ENCODE results near the gene PHF12. TPM values are rescaled to one million over a fixed set of nuclear protein-coding genes. Genes with fewer than 3 reads are reported as not detected.

PHF12 gene
- total RNA-seq (2022; extraction: Qiagen RNA extraction; ENCODE audit: low read depth): 28.3 to 36.2 TPM (median 31.9 TPM) in 5 replicates

DNA sequence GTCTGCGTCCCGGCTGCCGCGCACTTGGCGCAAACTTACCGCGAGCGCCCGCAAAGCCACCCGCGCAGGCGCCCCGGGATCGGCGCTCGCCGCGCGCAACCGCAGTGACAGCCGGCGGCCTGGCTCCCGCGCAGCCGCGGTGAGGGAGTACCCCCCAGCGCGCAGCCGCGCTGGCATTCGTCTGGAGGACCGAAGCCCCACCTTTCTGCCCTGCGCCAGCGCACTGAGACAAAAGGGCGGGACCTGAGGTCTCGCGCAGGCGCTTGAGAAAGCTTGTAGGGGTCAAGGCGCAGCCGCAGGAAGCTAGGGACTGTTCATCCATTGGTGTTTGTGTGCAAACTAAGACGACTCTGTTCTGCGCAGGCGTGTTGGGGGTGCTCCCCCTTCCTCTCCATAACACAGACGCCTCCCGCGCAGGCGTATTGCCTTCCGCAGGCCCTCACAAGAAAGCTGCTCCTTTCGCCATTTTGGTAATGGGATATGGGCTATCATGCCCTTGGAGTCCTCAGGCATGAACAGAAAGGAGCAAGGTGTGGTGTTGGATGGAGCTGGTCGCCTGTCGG lies at the start of gene PHF12:
Gene PHF12, minus strand, starts transcription at position 91 of the 563 bp plus-strand sequence. CDS start 558 bp downstream, outside the sequence.

DNA sequence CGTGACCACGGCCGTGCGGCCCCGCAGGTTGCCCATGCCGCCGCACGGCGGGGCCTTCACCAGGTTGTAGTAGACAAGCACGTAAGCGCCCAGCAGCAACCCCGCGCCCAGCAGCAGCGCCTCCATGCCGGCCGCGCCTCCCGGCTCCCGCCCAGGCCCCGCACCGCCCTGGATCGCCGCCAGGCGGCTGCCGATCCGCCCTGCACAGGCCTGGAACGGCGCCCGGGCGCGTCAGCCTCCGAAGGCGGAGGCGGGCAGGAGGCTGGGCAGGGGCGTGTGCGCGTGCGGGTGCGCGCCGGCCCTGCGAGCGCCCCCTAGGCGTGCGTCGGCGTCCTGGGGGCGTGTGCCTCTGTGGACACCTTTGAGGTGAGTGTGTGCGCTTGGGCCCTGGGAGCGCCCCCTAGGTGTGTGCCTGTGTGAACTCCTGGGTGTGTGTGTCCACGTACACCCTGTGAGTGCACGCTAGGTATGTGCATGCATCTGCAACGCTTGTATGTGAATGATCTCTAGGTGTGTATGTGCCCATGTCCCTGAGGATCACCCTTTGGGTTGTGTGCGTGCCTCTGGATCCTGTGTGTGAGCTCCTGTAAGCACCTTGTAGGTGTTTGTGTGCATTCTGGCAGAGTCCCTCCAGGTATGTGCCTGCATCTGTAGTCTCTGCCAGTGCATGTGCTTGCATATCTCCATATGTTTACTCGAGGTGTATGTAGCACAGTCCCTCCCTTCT lies 48.3 kb downstream of the PHF12 start, which contains the start of gene DHRS13:
Gene DHRS13, minus strand, starts transcription at position 261 of the 727 bp plus-strand sequence. Its CDS starts 135 bp downstream, at position 126.

DNA sequence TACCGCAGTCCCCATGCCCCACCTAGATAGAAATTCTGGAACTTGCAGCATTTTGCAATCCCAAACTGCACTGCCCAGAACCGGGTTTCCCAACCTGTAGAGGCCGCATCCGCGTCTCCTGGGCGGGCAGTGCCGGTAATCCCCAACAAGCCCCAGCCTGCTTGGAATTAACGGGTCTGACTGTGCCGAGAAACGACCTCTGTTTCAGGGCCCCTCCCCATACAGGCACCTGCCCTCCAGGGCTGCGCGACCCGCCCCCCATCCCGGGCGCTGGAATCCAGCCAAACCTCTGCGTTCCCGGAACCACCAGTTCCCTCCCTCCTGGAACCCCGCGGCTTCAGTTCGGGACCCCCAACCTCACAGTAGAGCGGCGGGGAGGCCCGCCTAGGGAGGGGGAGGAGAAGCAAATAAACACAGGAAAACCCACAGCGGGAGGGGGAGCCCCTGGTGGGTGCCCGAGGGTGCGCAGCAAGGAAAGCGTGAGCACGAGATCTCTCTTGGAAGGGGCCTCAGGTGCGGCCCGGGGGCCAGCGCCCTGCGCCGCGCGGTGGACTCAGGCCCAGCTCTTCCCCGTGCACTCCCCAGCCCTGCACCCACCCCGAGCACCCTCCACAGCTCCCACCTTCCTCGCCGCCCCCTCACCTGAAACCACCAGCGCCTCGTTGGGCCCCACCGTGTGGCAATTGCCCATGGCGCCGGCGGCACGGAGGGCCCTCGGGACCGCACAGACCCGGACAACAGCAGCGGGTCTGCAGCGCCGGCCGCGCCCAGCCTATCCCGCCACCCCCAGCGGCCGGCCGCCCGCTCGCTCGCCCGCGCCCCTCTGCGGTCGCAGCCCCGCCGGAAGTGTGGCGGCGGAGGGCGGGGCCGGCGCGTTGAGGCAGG lies 54.2 kb downstream of the PHF12 start, which contains the start of gene FLOT2:
Gene FLOT2, minus strand, starts transcription at position 850 of the 885 bp plus-strand sequence. Its CDS starts 159 bp downstream, at position 691.

Other genes starting within 250 kb of the PHF12 start
- gene PROCA1, start 239.6 kb downstream of the PHF12 start, total RNA-seq (2022; extraction: Qiagen RNA extraction; ENCODE audit: low read depth): 0.88 to 1.8 TPM (median 1.3 TPM) in 5 replicates
- gene RAB34, start 233.7 kb downstream of the PHF12 start, total RNA-seq (2022; extraction: Qiagen RNA extraction; ENCODE audit: low read depth): 200 to 242 TPM (median 235 TPM) in 5 replicates
- gene RPL23A, start 231.5 kb downstream of the PHF12 start, total RNA-seq (2022; extraction: Qiagen RNA extraction; ENCODE audit: low read depth): 1,948 to 2,533 TPM (median 2,127 TPM) in 5 replicates
- 28.8 to 45.3 TPM (median 43.0 TPM) in 5 replicates for gene TLCD1, start 225.3 kb downstream of the PHF12 start, total RNA-seq (2022; extraction: Qiagen RNA extraction; ENCODE audit: low read depth)
- 3.3 to 4.7 TPM (median 4.5 TPM) in 5 replicates for gene NEK8, start 222.7 kb downstream of the PHF12 start, total RNA-seq (2022; extraction: Qiagen RNA extraction; ENCODE audit: low read depth)
- gene TRAF4, start 207.5 kb downstream of the PHF12 start, total RNA-seq (2022; extraction: Qiagen RNA extraction; ENCODE audit: low read depth): 60.4 to 85.7 TPM (median 78.9 TPM) in 5 replicates
- gene FAM222B, start 108.7 kb downstream of the PHF12 start, total RNA-seq (2022; extraction: Qiagen RNA extraction; ENCODE audit: low read depth): 31.7 to 38.7 TPM (median 35.9 TPM) in 5 replicates
- 73.5 to 91.3 TPM (median 88.3 TPM) in 5 replicates for gene ERAL1, start 96.5 kb downstream of the PHF12 start, total RNA-seq (2022; extraction: Qiagen RNA extraction; ENCODE audit: low read depth)
- gene FLOT2, start 53.8 kb downstream of the PHF12 start, total RNA-seq (2022; extraction: Qiagen RNA extraction; ENCODE audit: low read depth): 71.3 to 83.8 TPM (median 81.1 TPM) in 5 replicates
- gene DHRS13, start 48.4 kb downstream of the PHF12 start, total RNA-seq (2022; extraction: Qiagen RNA extraction; ENCODE audit: low read depth): 4.8 to 6.1 TPM (median 5.7 TPM) in 5 replicates
- not detected in 5 replicates for gene SEZ6, start 54.5 kb upstream of the PHF12 start, total RNA-seq (2022; extraction: Qiagen RNA extraction; ENCODE audit: low read depth)
- 0.19 to 0.21 TPM (median 0.19 TPM) in 3 of 5 replicates, not detected in the others for gene PIPOX, start 91.6 kb upstream of the PHF12 start, total RNA-seq (2022; extraction: Qiagen RNA extraction; ENCODE audit: low read depth)
- gene MYO18A, start 228.9 kb upstream of the PHF12 start, total RNA-seq (2022; extraction: Qiagen RNA extraction; ENCODE audit: low read depth): 24.6 to 31.5 TPM (median 26.2 TPM) in 5 replicates